ENCODE results near the gene EMX1.

The EMX1 gene

DNA sequence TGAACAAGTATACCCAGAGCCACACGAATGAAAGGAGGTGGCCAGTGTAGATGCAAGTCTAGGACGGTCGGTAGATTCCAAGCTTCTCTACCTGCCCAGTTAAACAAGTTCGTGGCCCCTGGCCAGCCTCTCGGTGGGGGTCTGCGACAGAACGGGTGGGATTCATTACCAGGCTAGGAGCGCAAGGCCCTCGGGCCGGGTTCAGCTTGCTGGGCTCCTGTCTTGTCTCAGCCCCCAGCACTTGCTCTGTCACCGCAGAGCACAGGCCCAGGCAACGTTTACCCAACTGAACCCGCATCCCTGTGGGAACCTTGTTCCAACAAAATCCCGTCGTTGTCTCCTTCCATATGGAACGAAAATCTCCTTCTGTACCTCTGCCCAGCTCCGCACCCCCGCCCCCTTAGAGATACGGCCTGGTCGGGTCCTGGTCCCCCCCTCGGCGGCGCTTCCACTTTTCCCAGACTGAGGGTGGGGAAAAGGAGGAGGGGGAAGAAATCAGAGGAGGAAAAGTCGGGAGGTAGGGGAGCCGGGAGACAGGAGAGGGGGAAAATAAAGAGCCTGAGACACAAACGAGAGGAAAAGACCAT, 1.9 kb upstream of the EMX1 start:
- H3K27ac Mint-ChIP-seq = no peak overlapping the region
- ATAC-seq (ENCODE audit: low read depth) (no peak), DNase-seq (ENCODE audit: low spot score in 2 of 2) (no peak)
- no peaks in the 10 kb centered on the region for H3K9me3 Mint-ChIP-seq
- H3K4me1 Mint-ChIP-seq = peaks cover 13% of the 10 kb centered on the region
- H3K4me3 Mint-ChIP-seq = peak overlapping the region; percentile 65
- H3K36me3 Mint-ChIP-seq = no peaks in the 10 kb centered on the region
- H3K27me3 Mint-ChIP-seq = peaks cover 28% of the 10 kb centered on the region

DNA sequence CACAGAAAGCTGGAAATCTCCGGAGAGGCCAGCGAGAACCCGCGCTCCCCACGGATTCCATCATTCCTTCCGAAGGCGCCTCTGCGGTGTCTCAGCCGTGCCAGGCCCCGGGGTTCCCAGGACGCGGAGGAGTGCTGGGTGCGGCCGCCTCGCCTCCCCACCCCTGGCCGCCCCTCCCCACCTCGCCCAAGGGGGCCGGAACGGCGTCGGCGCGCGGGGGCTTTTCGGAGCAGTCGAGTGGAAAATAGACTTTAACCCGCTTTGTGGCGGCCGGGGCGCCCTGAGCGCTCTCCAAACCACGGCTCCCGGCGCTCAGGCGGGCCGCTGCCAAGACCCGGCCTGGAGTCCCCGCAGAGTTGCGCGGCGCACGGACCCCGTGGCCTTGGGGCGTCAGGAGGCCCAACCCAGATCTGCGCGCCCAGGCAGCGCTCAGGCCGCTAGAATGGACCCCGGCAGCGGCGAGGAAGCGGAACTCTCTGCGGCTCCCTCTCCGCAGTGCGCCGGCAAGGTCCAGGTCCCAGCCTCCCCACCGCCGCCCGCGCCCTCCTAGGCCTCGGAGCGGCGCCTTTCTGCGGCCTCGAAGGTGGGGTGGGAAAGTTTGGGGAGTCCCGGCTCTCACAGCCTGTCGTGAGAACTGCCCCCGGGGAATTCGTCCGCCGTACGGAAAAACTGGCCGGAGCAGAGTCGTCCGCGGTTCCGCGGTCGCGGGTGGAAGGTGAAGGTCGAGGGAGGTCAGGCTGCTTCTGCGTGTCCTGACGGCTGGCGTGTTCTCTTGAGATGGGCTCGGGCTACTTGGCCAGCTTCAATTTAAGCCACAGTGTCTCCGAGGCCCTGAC, 1.2 kb upstream of the EMX1 start:
- Mint-ChIP-seq H3K27ac (no peak overlapping the region), H3K36me3 (no peaks in the 10 kb centered on the region), H3K27me3 (peaks cover 30% of the 10 kb centered on the region), H3K9me3 (no peaks in the 10 kb centered on the region), H3K4me3 (peak overlapping the region; percentile 76), H3K4me1 (peaks cover 15% of the 10 kb centered on the region)
- ATAC-seq (ENCODE audit: low read depth) (peak; percentile 64), DNase-seq (ENCODE audit: low spot score in 2 of 2) (peak; percentile 36 to 51)

DNA sequence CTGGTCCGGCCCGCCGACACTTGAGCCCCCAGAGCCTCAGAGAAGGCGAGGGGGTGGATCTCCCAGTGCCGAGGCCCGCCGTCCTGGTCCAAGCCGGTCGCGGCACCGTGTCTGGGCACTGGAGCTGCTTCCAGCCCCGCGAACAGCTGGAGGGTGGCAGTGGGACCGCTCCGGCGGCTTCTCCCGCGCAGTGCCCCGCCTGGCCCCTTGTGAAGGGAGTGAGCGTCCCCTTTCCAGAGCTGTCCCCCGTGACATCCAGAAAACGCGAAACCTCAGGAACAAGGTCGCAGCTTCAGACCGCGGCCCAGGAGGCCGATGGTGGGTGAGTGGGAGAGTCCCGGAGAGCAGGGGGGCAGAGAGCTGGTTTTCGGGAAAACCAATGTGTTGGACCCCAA, 579 bp upstream of the EMX1 start:
- Mint-ChIP-seq H3K27ac (no peak overlapping the region), H3K4me3 (peak overlapping the region; percentile 76), H3K9me3 (no peaks in the 10 kb centered on the region), H3K36me3 (no peaks in the 10 kb centered on the region), H3K4me1 (peaks cover 15% of the 10 kb centered on the region), H3K27me3 (peaks cover 26% of the 10 kb centered on the region)
- DNase-seq (ENCODE audit: low spot score in 2 of 2) (peak in 1 of 2 donors; percentile 36), ATAC-seq (ENCODE audit: low read depth) (no peak)

DNA sequence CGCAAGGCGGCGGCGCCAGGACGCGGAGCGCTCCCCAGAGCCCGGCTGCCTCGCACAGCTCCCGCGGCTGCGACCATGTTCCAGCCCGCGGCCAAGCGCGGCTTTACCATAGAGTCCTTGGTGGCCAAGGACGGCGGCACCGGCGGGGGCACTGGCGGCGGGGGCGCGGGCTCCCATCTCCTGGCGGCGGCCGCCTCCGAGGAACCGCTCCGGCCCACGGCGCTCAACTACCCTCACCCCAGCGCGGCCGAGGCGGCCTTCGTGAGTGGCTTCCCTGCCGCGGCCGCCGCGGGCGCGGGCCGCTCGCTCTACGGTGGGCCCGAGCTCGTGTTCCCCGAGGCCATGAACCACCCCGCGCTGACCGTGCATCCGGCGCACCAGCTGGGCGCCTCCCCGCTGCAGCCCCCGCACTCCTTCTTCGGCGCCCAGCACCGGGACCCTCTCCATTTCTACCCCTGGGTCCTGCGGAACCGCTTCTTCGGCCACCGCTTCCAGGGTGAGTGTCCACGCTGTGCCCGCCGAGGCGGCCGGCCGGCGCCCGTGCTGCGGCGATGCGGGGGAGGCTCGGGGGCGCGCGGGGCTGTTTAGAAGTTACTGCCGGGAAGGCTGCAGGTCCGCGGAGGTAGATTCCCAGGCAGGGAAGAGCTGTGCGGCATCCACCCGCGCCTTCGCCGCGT, 696 bp downstream of the EMX1 start:
- Mint-ChIP-seq H3K27ac (no peak overlapping the region), H3K9me3 (no peaks in the 10 kb centered on the region), H3K4me1 (peaks cover 15% of the 10 kb centered on the region), H3K4me3 (no peak overlapping the region), H3K27me3 (peaks cover 33% of the 10 kb centered on the region), H3K36me3 (no peaks in the 10 kb centered on the region)
- DNase-seq (ENCODE audit: low spot score in 2 of 2) (no peak), ATAC-seq (ENCODE audit: low read depth) (peak; percentile 2)

DNA sequence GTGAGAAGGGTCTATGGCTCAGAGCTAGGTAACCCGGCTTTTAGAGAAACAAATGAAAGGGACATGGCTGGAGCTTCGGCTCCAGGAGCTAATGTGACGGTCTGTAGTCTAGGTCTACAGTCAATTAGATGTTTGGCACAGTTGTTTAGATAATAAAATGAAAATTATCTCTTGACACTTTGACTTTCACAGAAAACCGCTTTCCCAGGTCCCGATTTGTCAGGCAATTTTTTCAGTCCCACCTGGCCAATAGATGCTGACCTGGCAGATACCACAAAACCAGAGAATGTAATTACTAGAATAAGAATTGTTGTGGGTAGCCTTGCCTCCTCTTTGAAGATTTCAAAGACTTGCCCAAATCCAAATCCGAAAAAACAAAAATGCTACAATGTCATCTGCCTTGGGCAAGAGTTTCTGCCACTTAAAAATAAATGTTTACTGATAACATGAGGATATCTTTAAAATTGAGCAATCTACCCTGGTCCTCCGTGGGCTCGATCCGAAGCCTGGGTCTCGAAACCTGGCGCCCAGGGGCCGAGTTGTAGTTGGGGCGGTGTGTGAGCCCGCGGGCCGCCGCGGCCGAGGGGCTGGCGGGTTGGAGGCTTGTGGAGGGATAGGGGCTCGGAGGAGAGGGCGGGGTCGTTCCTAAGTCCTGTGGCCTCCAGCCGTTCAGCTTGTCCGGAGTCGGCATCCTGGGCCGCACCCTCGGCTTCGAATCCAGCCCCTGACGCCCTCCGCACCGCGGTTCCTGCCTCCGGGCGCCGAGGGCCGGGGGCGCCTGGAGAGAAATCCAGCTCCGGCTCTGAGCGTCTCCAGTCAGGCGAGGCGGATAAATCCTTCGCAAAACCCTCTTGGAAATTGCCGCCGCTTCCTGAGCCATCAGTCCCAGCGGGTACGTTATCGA, 2.3 kb downstream of the EMX1 start:
- Mint-ChIP-seq H3K9me3 (no peaks in the 10 kb centered on the region), H3K4me1 (peaks cover 12% of the 10 kb centered on the region), H3K4me3 (no peak overlapping the region), H3K27ac (no peak overlapping the region), H3K27me3 (peaks cover 26% of the 10 kb centered on the region), H3K36me3 (no peaks in the 10 kb centered on the region)
- DNase-seq (ENCODE audit: low spot score in 2 of 2) (no peak), ATAC-seq (ENCODE audit: low read depth) (no peak)

DNA sequence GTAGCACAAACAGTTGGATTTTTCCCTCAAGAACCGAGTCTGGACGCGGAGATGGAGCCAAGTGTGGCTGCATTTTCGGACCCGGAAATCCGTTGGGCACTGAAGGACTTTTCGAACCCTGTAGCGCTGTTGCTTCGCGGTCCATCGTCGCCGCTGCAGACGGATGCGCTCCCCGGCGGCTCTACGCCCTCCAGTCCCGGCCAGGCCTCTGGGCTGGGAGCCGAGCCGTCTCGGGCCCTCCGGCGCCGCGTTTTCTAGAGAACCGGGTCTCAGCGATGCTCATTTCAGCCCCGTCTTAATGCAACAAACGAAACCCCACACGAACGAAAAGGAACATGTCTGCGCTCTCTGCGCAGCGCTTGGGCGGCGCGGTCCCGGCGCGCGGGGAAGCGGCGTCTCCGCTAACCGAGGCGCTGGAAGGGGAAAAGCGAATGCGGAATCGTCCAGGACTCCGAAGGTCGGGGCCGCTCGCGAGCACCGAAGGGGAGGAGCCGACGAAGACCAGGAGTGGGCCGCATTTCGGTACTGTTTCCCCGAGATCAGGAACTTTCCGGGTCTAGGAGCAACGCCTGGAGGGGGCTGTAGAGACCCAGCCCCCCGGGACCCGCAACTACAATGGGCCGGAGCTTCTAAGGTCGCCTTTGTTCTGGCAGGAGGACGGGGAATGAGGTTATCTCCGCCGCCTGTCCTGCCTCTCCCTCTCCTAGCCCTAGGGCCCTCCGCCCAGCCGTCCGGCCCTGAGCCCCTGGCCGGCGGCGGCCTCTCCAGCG, 3.2 kb downstream of the EMX1 start:
- ATAC-seq (ENCODE audit: low read depth) = peak; percentile 24
- DNase-seq (ENCODE audit: low spot score in 2 of 2) = peak in 1 of 2 donors; percentile 42
- Mint-ChIP-seq H3K9me3 (no peaks in the 10 kb centered on the region), H3K4me1 (peaks cover 11% of the 10 kb centered on the region), H3K27ac (no peak overlapping the region), H3K27me3 (peaks cover 26% of the 10 kb centered on the region), H3K36me3 (no peaks in the 10 kb centered on the region), H3K4me3 (peak overlapping the region; percentile 69)

DNA sequence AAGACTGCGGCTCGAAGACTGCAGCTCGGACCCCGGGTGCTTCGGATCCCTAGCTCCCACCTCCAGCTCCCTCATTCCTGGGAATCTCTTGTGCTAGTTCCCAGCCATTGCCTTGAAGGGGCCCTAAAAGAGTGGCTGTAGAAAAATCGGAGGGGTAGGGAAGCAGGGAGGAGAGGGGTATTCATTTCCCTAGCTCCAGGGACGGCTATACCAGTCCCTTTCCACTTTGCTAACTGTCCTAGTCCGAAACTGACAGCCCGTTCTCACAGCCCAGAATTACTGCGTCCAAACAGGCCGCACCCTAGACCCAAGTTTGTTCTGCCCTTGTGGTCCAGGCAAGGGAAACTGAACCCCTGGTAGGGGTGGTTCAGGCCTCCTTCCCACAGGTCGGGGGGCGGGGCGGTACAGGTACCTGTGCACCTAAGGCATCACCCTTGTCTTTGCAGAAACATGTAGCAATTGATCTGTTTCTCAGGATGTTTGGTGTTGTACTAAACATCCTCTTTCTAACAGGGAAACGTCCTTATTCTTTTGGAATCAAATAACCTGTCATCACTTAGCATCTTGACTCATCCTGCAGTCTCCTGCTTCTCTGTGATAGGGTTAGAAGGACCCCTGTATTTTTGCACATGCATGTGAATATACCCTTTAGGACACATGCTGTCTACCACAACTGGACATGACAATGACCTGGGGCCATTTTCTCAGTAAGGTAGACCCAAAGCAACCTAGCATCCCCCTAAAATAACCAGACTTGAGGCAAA, 4.0 kb downstream of the EMX1 start:
- H3K9me3 Mint-ChIP-seq = no peaks in the 10 kb centered on the region
- no peak overlapping the region for H3K27ac Mint-ChIP-seq
- ATAC-seq (ENCODE audit: low read depth) (no peak), DNase-seq (ENCODE audit: low spot score in 2 of 2) (no peak)
- peaks cover 11% of the 10 kb centered on the region for H3K4me1 Mint-ChIP-seq
- H3K27me3 Mint-ChIP-seq = peaks cover 26% of the 10 kb centered on the region
- H3K36me3 Mint-ChIP-seq = no peaks in the 10 kb centered on the region
- no peak overlapping the region for H3K4me3 Mint-ChIP-seq

DNA sequence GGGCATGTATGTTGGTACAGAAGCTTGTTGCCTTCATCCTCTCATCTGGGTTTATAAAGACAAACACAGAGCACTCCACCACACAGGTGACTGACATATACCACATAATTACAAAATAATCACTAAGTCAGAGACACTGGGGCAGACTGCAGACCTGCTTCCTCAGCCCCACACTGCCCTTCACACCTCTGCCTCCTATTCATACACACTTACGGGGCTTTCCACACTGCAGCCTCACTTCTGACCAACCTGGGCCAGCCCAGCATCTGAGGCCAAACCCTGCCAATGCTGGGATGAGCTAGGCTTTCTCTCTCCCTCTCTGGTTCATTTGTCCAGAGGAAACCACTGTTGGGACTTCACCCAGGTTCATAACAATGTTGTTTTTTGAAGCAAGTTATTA, 4.5 kb downstream of the EMX1 start:
- Mint-ChIP-seq H3K9me3 (no peaks in the 10 kb centered on the region), H3K36me3 (no peaks in the 10 kb centered on the region), H3K27ac (no peak overlapping the region), H3K27me3 (peaks cover 25% of the 10 kb centered on the region), H3K4me1 (peaks cover 10% of the 10 kb centered on the region), H3K4me3 (no peak overlapping the region)
- ATAC-seq (ENCODE audit: low read depth) = no peak
- no peak for DNase-seq (ENCODE audit: low spot score in 2 of 2)

DNA sequence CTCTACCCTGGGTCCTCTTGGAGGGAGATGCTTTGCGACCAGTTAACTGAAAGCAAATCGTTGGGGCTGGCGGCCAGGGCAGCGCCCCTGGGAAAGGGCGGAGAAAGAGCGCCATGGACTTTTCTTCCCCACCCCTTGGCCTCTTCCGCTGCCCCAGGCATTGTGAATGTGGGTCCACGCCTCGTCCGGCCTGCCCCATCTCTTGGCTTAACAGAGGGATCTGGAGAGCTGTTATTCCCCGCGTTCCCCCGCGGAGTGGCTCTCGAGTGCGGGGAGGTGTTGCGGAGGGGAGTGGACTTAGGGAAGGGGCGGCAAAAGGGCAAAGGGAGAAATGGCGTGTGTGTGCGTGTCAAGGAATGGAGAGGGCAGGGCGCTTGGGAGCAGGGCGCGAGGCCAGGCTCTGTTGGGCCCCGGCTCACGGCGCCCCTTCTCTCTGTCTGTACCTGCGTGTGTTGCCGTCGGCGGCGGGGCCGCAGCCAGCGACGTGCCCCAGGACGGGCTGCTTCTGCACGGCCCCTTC, 6.6 kb downstream of the EMX1 start:
- Mint-ChIP-seq H3K4me1 (peaks cover 4% of the 10 kb centered on the region), H3K27ac (no peak overlapping the region), H3K36me3 (no peaks in the 10 kb centered on the region), H3K9me3 (no peaks in the 10 kb centered on the region), H3K4me3 (no peak overlapping the region), H3K27me3 (peaks cover 21% of the 10 kb centered on the region)
- ATAC-seq (ENCODE audit: low read depth) = no peak
- no peak for DNase-seq (ENCODE audit: low spot score in 2 of 2)

DNA sequence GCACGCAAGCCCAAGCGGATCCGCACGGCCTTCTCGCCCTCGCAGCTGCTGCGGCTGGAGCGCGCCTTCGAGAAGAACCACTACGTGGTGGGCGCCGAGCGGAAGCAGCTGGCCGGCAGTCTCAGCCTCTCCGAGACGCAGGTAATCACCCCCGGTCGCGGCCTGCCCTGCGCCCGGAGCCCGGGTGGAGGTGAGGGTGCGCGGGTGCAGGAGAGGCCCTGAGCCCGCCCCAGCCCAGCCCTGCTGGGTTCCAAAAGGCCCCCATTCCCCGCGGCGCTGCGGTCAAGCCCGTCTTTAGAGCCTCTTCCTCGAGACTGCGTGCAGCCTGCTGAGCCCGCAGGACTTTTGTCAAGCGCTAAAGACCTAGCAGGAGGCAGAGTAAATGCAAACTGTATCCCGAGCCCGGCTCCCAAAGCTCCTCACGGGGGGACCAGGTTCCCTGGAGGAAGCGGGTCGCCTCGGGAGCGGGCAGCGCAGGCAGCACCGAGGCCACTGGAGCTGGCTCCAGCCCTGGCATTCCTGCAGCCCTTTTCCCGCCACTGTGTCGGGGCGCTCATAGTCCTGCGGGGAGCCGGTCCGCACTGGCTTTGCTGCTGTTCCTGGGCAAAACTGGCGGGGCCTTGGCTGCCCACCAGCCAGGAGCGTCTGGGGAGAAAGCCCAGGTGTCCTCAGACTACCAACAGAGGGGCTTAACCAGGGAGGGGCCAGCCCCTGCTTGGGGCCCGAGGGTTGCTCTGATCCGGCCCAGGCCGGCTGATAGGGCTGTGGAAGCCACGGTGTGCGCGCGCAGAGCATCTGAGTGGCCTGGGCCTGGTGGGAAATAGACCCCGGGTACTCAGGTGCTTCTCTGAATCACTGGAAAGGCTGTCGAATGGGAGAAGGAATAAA, 7.3 kb downstream of the EMX1 start:
- DNase-seq (ENCODE audit: low spot score in 2 of 2) (no peak), ATAC-seq (ENCODE audit: low read depth) (peak; percentile 26)
- H3K27me3 Mint-ChIP-seq = peaks cover 21% of the 10 kb centered on the region
- no peaks in the 10 kb centered on the region for H3K9me3 Mint-ChIP-seq
- no peak overlapping the region for H3K27ac Mint-ChIP-seq
- H3K4me3 Mint-ChIP-seq = no peak overlapping the region
- no peaks in the 10 kb centered on the region for H3K36me3 Mint-ChIP-seq
- peaks cover 4% of the 10 kb centered on the region for H3K4me1 Mint-ChIP-seq

DNA sequence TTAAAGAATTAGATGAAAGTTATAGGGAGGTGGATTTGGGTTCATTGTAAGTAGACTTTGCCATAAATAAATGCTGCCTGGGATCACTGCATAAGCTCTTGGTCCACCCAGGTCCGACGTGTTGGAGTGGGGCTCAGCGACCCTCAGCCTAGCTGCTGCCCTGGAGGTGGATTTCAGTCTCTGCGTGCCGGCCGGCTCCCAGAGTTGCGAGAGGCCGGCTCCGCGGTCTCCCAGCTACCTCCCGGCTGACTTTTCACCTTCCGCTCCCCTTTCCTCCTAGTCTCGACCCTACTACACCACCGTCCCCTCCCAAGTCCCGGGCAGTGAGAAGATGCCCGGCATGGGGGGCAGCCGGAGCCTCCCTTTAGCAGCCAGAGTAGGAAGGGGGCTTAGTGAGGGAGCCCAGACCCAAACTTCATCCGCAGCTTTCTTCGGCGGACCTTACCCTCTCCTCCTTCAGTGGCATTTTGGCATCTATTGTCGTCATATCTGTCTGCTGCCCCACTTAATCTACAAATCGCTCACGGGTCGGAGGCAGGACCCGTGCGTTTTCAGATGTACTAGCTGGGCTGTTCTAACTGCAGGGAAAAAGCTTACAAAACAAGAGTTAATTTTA, 8.1 kb downstream of the EMX1 start:
- ATAC-seq (ENCODE audit: low read depth) (no peak), DNase-seq (ENCODE audit: low spot score in 2 of 2) (no peak)
- Mint-ChIP-seq H3K9me3 (no peaks in the 10 kb centered on the region), H3K27me3 (peaks cover 20% of the 10 kb centered on the region), H3K36me3 (no peaks in the 10 kb centered on the region), H3K4me3 (no peak overlapping the region), H3K4me1 (peaks cover 4% of the 10 kb centered on the region), H3K27ac (no peak overlapping the region)

Data from memory B cell (primary cell).